HepG2 (cell line): Measurements from ENCODE around the gene MAP3K9. TPM values are rescaled to one million over a fixed set of nuclear protein-coding genes. Genes with fewer than 3 reads are reported as not detected.

ENCODE experiments used
- ATAC-seq: fragments of 200-7000 bp; cut with Tn5 transposase; 3 replicates; pipeline ENCODE4 v1.9.1; 2020; ENCODE audit warnings: mild to moderate bottlenecking, moderate library complexity
- BruUV-seq: library from RNA; stranded (reverse); fragments of 400-500 nt; replicated peaks from 2 replicates; lab custom pipeline; 2021; lab: Mats Ljungman, UMichigan
- CTCF ChIA-PET: fragments of 300-600 bp; formaldehyde crosslinking; extraction: SDS; loops from one replicate; lab custom pipeline; 2021; ENCODE audit warnings: low total read pairs, inconsistent platforms, low intra/inter-chr PET ratio; lab: Yijun Ruan, JAX
- POLR2A ChIA-PET: fragments of 350-600 bp; sonication (Branson Sonifier 250); formaldehyde crosslinking; loops from one replicate; lab custom pipeline; 2020; ENCODE audit warnings: antibody characterized with exemption, inconsistent platforms; lab: Yijun Ruan, JAX
- DNase-seq: peaks from one replicate; pipeline ENCODE4 v3.0.0-alpha.2; 2015; ENCODE audit warnings: low spot score
- FAIRE-seq: peaks from 3 replicates; lab custom pipeline; 2011; peaks lifted over from hg19 to GRCh38; lab: Jason Lieb, UNC
- H2AFZ ChIP-seq: one replicate; pipeline ENCODE4 v1.6.1; 2011; ENCODE audit warnings: low read length, inconsistent platforms
- H3K27ac ChIP-seq: fragments of 300-600 bp; 3 replicates; pipeline ENCODE4 v1.8.0; 2011; ENCODE audit warnings: mixed run types, mild to moderate bottlenecking, mixed read lengths, low read length, inconsistent platforms; ENCODE audit not compliant: insufficient read depth; ENCODE audit errors: extremely low read length
- H3K27me3 ChIP-seq, 2 experiments: fragments of 200-600 bp in 1 of 2; 2 replicates in 1 of 2; 3 replicates in 1 of 2; pipeline versions ENCODE4 v1.6.0 to v1.8.0; 2011; ENCODE audit warnings: low read length in 2 of 2, mild to moderate bottlenecking in 2 of 2, moderate library complexity in 2 of 2, inconsistent platforms in 1 of 2; ENCODE audit not compliant: insufficient read depth in 2 of 2, control insufficient read depth in 1 of 2
- H3K36me3 ChIP-seq, 2 experiments: fragments of 200-600 bp in 1 of 2; replicated peaks in 1 of 2; 2 replicates in 1 of 2; 3 replicates in 1 of 2; pipeline versions ENCODE4 v1.5.1 to v1.8.0; 2011; ENCODE audit warnings: low read length in 2 of 2, inconsistent platforms in 1 of 2; ENCODE audit not compliant: insufficient read depth in 2 of 2, control insufficient read depth in 1 of 2
- H3K4me1 ChIP-seq: 2 replicates; pipeline ENCODE4 v1.5.1; 2012; ENCODE audit warnings: low read length, inconsistent platforms; ENCODE audit not compliant: insufficient read depth
- H3K4me2 ChIP-seq: 2 replicates; pipeline ENCODE4 v1.6.0; 2011; ENCODE audit warnings: low read depth, low read length, inconsistent platforms
- H3K4me3 ChIP-seq, 3 experiments: fragments of 200-600 bp in 1 of 3; sonication (generic), shearing (Covaris generic) in 1 of 3; replicated peaks in 1 of 3; 2 replicates each; pipeline ENCODE4 v1.5.1; 2011 to 2016; ENCODE audit warnings: low read length in 3 of 3, inconsistent platforms in 2 of 3, low read depth in 2 of 3, mild to moderate bottlenecking in 2 of 3, control low read depth in 1 of 3, mixed read lengths in 1 of 3; ENCODE audit not compliant: insufficient read depth in 1 of 3
- H3K79me2 ChIP-seq: one replicate; pipeline ENCODE4 v1.6.1; 2011; ENCODE audit warnings: low read length, inconsistent platforms; ENCODE audit not compliant: insufficient read depth
- H3K9ac ChIP-seq: 2 replicates; pipeline ENCODE4 v1.6.0; 2011; ENCODE audit warnings: mild to moderate bottlenecking, low read depth, low read length, inconsistent platforms; ENCODE audit not compliant: insufficient read depth
- H3K9me3 ChIP-seq: 2 replicates; pipeline ENCODE4 v1.5.1; 2012; ENCODE audit warnings: mild to moderate bottlenecking, low read length
- H4K20me1 ChIP-seq: 2 replicates; pipeline ENCODE4 v1.6.0; 2011; ENCODE audit warnings: inconsistent platforms, mild to moderate bottlenecking, low read length, moderate library complexity; ENCODE audit not compliant: insufficient read depth
- SP4 ChIP-seq: sonication (generic); formaldehyde crosslinking; IDR thresholded peaks from 2 replicates; pipeline ENCODE4 v1.8.1; 2023; ENCODE audit warnings: mild to moderate bottlenecking, missing genetic modification reagents
- WGBS: methylation state at CpG from one replicate; pipeline ENCODE4 v1.1.6; 2017; ENCODE audit warnings: low lambda C conversion rate; 5-methylcytosine and 5-hydroxymethylcytosine counted together
- in situ Hi-C: cut with HindIII; loops from 2 replicates; pipeline ENCODE4 v1.10.0; 2017; ENCODE audit warnings: low pct_unique_long_range_greater_than_20kb; ENCODE audit not compliant: extremely low pct_ligation_motif_present
- intact Hi-C: fragments of 100-400 bp; cut with micrococcal nuclease; formaldehyde crosslinking; loops from one replicate; pipeline ENCODE4 v1.10.0; 2022; ENCODE audit not compliant: unreplicated experiment
- polyA plus RNA-seq, 8 experiments: library from polyadenylated mRNA; depleted of rRNA in 3 of 8; stranded (reverse) in 7 of 8; unstranded in 1 of 8; fragments of >200 nt; fragmentation: Illumina TruSeq in 4 of 8; extraction: Trizol in 4 of 8; gene quantifications; 2 replicates each; pipeline versions ENCODE4 v1.2.1 to v1.2.3, GENCODE V29; 2011 to 2016; ENCODE audit warnings: low read depth in 4 of 8, missing spikeins in 1 of 8, mixed read lengths in 1 of 8; ENCODE audit not compliant: insufficient read depth in 1 of 8
- total RNA-seq, 5 experiments: library from RNA; depleted of rRNA; stranded (reverse); fragments of >200 nt; fragmentation: Illumina TruSeq; extraction: Trizol; gene quantifications; 2 replicates each; pipeline ENCODE4 v1.2.3, GENCODE V29; 2016; ENCODE audit warnings: low read depth in 1 of 5
- TF ChIP-seq, protein P1 (sequence below), 2 experiments: sonication (generic) in 1 of 2; formaldehyde crosslinking in 1 of 2; IDR thresholded peaks; 2 replicates each; pipeline versions ENCODE4 v1.4.0 to v1.6.1; 2016 to 2020; ENCODE audit warnings: borderline replicate concordance in 1 of 2, low read depth in 1 of 2, mild to moderate bottlenecking in 1 of 2, missing genetic modification reagents in 1 of 2
- TF ChIP-seq, protein P2 (sequence below): sonication (generic); formaldehyde crosslinking; IDR thresholded peaks from 2 replicates; pipeline ENCODE4 v1.4.0; 2020; ENCODE audit warnings: missing genetic modification reagents

Gene MAP3K9
- total and polyA plus RNA-seq, 2 of the 13 experiments (the other 11 are each of a cell fraction or from before 2014, with no cell fraction given) = 4.3 to 4.5 TPM

DNA sequence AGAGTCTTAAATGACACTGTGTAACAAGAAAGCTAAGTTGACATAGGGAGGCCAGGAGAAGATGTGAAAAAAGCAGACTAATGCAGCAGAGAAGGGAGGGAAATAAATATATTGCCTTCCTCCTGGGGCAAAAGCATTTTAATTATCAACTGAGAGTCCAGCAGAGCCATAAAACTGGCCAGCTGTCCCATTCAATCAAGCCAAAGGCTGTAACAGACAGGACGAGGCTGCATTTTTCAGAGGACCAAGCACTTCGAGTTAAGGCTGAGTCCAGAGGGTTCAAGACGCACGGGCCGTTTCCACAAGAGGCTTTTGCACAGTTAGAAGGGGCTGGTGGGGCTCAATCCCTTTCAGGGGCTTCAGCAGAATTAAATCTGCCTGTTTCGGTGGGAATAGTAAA is 20.4 kb downstream of the MAP3K9 start:
- TF ChIP-seq, protein P1, sequence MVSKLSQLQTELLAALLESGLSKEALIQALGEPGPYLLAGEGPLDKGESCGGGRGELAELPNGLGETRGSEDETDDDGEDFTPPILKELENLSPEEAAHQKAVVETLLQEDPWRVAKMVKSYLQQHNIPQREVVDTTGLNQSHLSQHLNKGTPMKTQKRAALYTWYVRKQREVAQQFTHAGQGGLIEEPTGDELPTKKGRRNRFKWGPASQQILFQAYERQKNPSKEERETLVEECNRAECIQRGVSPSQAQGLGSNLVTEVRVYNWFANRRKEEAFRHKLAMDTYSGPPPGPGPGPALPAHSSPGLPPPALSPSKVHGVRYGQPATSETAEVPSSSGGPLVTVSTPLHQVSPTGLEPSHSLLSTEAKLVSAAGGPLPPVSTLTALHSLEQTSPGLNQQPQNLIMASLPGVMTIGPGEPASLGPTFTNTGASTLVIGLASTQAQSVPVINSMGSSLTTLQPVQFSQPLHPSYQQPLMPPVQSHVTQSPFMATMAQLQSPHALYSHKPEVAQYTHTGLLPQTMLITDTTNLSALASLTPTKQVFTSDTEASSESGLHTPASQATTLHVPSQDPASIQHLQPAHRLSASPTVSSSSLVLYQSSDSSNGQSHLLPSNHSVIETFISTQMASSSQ (IDR thresholded peaks at IDR 0.05; ENCODE audit: low read depth) = no peak
- TF ChIP-seq, protein P1 (CRISPR knock-in tag; IDR thresholded peaks at IDR 0.05; ENCODE audit: borderline replicate concordance) = no peak
- FAIRE-seq (no peak), ATAC-seq (no peak), DNase-seq (no peak)
- no peaks in the 10 kb centered on the region for H3K27me3 ChIP-seq
- no peak overlapping the region for H3K9ac ChIP-seq
- peaks cover 7% of the 10 kb centered on the region for H3K4me1 ChIP-seq
- peaks cover 18 to 34% of the 10 kb centered on the region in 2 experiments; a peak in 4 of 5 replicates for H3K36me3 ChIP-seq
- WGBS = 95% methylated on average over 6 of the region's 6 CpGs
- peaks cover 4% of the 10 kb centered on the region for H3K79me2 ChIP-seq
- ChIA-PET POLR2A (no interaction called here), CTCF (no interaction called here)
- intact Hi-C loops (no loop called here), in situ Hi-C loops (no loop called here)
- H2AFZ ChIP-seq = no peak overlapping the region
- H3K4me3 ChIP-seq = no peak overlapping the region
- H3K4me2 ChIP-seq = no peak overlapping the region
- no TSS peak for BruUV-seq
- no peaks in the 10 kb centered on the region for H4K20me1 ChIP-seq
- H3K9me3 ChIP-seq = no peaks in the 10 kb centered on the region
- no peak overlapping the region for H3K27ac ChIP-seq

DNA sequence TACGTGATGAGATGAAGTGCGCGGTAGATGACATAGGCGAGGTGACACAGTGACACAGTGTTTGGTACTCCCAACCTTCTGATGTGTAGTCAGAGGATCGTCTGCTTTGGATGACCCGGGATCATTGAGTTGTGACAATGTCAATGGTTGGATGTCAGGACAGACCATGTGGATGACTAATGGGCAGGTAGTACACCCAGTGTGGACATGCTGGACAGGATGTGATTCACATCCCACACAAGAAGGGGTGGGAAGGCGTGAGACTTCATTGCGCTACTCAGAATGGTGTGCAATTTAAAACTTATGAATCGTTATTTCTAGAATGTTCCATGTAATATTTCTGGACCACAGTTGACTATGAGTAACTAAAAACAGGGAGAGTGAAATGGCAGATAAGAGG is 23.8 kb downstream of the MAP3K9 start:
- H2AFZ ChIP-seq = no peak overlapping the region
- H3K4me2 ChIP-seq = no peak overlapping the region
- FAIRE-seq = no peak
- no peak overlapping the region for H3K27ac ChIP-seq
- H3K79me2 ChIP-seq = peaks cover 4% of the 10 kb centered on the region
- ATAC-seq = no peak
- H3K9ac ChIP-seq = no peak overlapping the region
- H3K4me1 ChIP-seq = peaks cover 5% of the 10 kb centered on the region
- TF ChIP-seq, protein P2, sequence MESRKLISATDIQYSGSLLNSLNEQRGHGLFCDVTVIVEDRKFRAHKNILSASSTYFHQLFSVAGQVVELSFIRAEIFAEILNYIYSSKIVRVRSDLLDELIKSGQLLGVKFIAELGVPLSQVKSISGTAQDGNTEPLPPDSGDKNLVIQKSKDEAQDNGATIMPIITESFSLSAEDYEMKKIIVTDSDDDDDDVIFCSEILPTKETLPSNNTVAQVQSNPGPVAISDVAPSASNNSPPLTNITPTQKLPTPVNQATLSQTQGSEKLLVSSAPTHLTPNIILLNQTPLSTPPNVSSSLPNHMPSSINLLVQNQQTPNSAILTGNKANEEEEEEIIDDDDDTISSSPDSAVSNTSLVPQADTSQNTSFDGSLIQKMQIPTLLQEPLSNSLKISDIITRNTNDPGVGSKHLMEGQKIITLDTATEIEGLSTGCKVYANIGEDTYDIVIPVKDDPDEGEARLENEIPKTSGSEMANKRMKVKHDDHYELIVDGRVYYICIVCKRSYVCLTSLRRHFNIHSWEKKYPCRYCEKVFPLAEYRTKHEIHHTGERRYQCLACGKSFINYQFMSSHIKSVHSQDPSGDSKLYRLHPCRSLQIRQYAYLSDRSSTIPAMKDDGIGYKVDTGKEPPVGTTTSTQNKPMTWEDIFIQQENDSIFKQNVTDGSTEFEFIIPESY (CRISPR knock-in tag) = 0 out of 2 replicates have a peak, but pooled peaks have one; percentile 12
- no peak for TF ChIP-seq SP4
- no peaks in the 10 kb centered on the region for H3K27me3 ChIP-seq
- 98% methylated on average over 9 of the region's 9 CpGs for WGBS
- no peaks in the 10 kb centered on the region for H3K9me3 ChIP-seq
- H3K36me3 ChIP-seq = peaks cover 7 to 11% of the 10 kb centered on the region in 2 experiments; a peak in 3 of 5 replicates
- intact Hi-C loops = no loop called here
- no TSS peak for BruUV-seq
- no peak for DNase-seq
- ChIA-PET POLR2A (no interaction called here), CTCF (no interaction called here)
- in situ Hi-C loops = no loop called here
- no peak overlapping the region for H3K4me3 ChIP-seq
- no peaks in the 10 kb centered on the region for H4K20me1 ChIP-seq
